ENCODE results near the gene DHRS1.
A peak's percentile ranks its signal among the peaks of the same experiment; 100 is the strongest.

The DHRS1 gene
- long read RNA-seq, donor 1, transcript DHRS1-211 (2 exons, 1,181 nt) = minor isoform, 5 of 31 reads
- long read RNA-seq, donor 1, transcript DHRS1-201 (9 exons, 1,480 nt) = major isoform, 18 of 31 reads
- long read RNA-seq, donor 1, partial matches to known transcripts = 0 of 31 reads
- long read RNA-seq, donor 1, other reads (novel, unspliced or antisense) = 0 of 31 reads
- long read RNA-seq, donor 2, transcript DHRS1-201 (9 exons, 1,480 nt) = major isoform, 12 of 22 reads
- long read RNA-seq, donor 2, partial matches to known transcripts = 0 of 22 reads
- long read RNA-seq, donor 2, other reads (novel, unspliced or antisense) = 5 of 22 reads
- long read RNA-seq, donor 3, partial matches to known transcripts = 0 of 6 reads
- long read RNA-seq, donor 3, other reads (novel, unspliced or antisense) = 0 of 6 reads
- long read RNA-seq, donor 4, transcript DHRS1-205 (1 exons, 528 nt) = major isoform, 12 of 27 reads
- long read RNA-seq, donor 4, transcript DHRS1-201 (9 exons, 1,480 nt) = minor isoform, 9 of 27 reads
- long read RNA-seq, donor 4, partial matches to known transcripts = 0 of 27 reads
- long read RNA-seq, donor 4, other reads (novel, unspliced or antisense) = 0 of 27 reads
- long read RNA-seq, donor 5, transcript DHRS1-201 (9 exons, 1,480 nt) = major isoform, 15 of 23 reads
- long read RNA-seq, donor 5, partial matches to known transcripts = 0 of 23 reads
- long read RNA-seq, donor 5, other reads (novel, unspliced or antisense) = 0 of 23 reads
- long read RNA-seq, donor 6, transcript DHRS1-201 (9 exons, 1,480 nt) = major isoform, 11 of 22 reads
- long read RNA-seq, donor 6, transcript DHRS1-205 (1 exons, 528 nt) = minor isoform, 9 of 22 reads
- long read RNA-seq, donor 6, partial matches to known transcripts = 0 of 22 reads
- long read RNA-seq, donor 6, other reads (novel, unspliced or antisense) = 0 of 22 reads
- long read RNA-seq, donor 7 = 0 reads
- long read RNA-seq, donor 8, transcript DHRS1-201 (9 exons, 1,480 nt) = major isoform, 17 of 61 reads
- long read RNA-seq, donor 8, transcript DHRS1-205 (1 exons, 528 nt) = minor isoform, 13 of 61 reads
- long read RNA-seq, donor 8, partial matches to known transcripts = 9 of 61 reads
- long read RNA-seq, donor 8, other reads (novel, unspliced or antisense) = 15 of 61 reads

GRCh38 chr14:24299255-24300191, at the start of gene DHRS1, which contains the start of gene NOP9:
Gene DHRS1, minus strand, starts transcription at chr14:24299780. Its CDS starts 674 bp downstream, at chr14:24299106.
Gene NOP9, plus strand, starts transcription at chr14:24299850. Its CDS starts 105 bp downstream, at chr14:24299955.
- DNase-seq = peak; percentile 90

- no peak for DNase-seq
These were observed 48.6 kb upstream of the DHRS1 start for GRCh38 chr14:24348186-24348585.

GRCh38 chr14:24347134-24347533, 47.6 kb upstream of the DHRS1 start:
- DNase-seq = no peak

- DNase-seq = no peak
These were observed 44.4 kb upstream of the DHRS1 start for GRCh38 chr14:24343795-24344660.

- DNase-seq = no peak
These were observed 43.3 kb upstream of the DHRS1 start for GRCh38 chr14:24342889-24343288.

- no peak for DNase-seq
These were observed 41.0 kb upstream of the DHRS1 start for GRCh38 chr14:24340606-24341005.

GRCh38 chr14:24339284-24340151, 39.9 kb upstream of the DHRS1 start, which contains the start of gene RIPK3:
Gene RIPK3, minus strand, starts transcription at chr14:24339991. Its CDS starts 165 bp downstream, at chr14:24339826.
- peak; percentile 60 for DNase-seq

GRCh38 chr14:24338843-24339242, 39.3 kb upstream of the DHRS1 start:
- no peak for DNase-seq

- no peak for DNase-seq
These were observed 38.2 kb upstream of the DHRS1 start for GRCh38 chr14:24337824-24338175.

GRCh38 chr14:24337144-24337823, 37.7 kb upstream of the DHRS1 start:
- no peak for DNase-seq

- no peak for DNase-seq
These were observed 36.0 kb upstream of the DHRS1 start for GRCh38 chr14:24335461-24336171.

- DNase-seq = peak; percentile 80
These were observed 35.1 kb upstream of the DHRS1 start, which contains the start of gene ADCY4 for GRCh38 chr14:24334431-24335291. Gene ADCY4, minus strand, starts transcription at chr14:24335071. Its CDS starts 419 bp downstream, at chr14:24334652.

- peak; percentile 77 for DNase-seq
These were observed 32.9 kb upstream of the DHRS1 start for GRCh38 chr14:24332268-24332993.

GRCh38 chr14:24331731-24332267, 32.2 kb upstream of the DHRS1 start:
- DNase-seq = peak; percentile 60

GRCh38 chr14:24330973-24331674, 31.5 kb upstream of the DHRS1 start:
- no peak for DNase-seq
